GM19324 (cell line): ENCODE measurements around the gene DCAKD.

Experiments
- ATAC-seq: cut with Tn5 transposase; IDR thresholded peaks from one replicate; pipeline ENCODE4 v1.9.1; 2021; ENCODE audit warnings: mild to moderate bottlenecking, moderate library complexity; ENCODE audit not compliant: unreplicated experiment, low FRiP score

DCAKD gene

DNA sequence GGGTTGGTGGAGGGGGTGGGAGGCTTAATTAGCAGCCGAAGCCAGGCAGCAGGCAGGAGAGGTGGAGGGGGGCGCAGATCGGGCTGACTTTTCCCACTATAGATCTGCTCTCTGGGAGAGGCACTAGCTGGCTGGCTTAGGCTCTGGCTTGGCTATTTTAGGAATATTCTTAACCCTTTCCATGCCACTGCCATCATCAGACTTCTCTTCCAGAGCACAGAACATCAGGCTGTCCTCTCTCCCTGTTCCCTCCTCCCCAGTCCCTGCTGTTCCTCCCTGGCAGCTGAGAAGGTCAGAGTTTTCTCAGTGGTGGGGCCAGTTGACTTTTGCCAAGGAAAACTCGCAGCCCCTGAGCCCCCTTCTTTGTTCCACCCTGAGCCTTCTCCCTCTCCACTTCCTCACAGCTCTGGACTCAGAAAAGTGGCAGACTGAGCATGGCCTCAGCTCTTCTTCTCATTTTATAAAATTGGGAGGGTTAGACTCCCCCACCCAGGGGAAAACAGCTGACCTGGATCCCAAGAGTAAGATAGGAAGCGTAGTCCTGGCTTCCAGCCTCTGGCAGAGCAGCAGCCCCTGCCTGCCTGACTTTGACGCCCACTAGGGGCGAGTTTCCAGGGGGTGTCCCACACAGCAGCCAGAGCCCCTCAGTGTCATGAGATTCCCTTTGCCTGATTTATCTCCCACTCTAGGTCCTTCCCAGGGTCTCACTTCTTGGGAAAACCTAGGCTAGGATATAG lies 73.5 kb downstream of the DCAKD start:
- no peak for ATAC-seq

DNA sequence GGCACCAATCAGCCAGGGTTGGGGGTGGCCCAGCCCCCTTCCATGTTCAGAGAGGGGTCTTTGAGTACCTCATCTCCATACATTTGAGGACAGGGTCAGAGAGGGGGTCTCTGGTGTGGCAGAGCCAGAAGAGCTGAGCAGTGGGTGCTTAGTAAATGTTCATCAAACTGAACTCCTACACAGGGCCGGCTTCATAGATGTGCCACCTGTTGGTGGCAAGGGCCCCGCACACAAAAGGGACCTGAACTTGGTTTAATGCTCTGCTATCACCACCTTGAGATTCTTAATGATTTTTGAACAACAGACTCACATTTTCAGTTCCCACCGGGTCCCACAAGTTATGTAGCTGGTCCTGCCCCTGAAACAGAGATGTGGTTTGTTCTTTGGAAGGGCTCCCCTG lies 74.4 kb downstream of the DCAKD start:
- ATAC-seq, result no peak

DNA sequence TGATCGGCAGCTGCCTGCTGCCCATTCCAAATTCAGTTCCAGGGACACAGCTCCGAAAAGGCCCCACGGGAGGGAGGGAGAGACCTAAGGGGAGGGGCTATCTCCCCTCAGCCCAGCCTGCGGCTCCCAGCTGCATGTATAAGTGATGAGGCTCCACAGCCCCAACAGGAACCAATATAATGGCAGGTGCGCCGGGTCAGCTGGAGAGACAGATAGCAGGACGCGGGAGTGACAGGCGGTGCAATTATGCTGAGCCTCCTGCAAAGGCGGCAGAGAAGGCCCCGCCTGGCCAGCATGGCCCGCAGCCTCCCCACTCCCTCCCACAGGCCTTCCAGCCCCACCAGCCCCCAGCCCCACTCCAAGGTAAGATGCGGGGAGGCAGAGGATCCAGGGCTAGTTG lies 75.2 kb downstream of the DCAKD start:
- no peak for ATAC-seq
